B cell (primary cell): ENCODE data around the gene MEF2C. TPM values are rescaled to one million over a fixed set of nuclear protein-coding genes. Genes with fewer than 3 reads are reported as not detected.

Experiments
- ATAC-seq: fragments of 200-7000 bp; cut with Tn5 transposase; one replicate; pipeline ENCODE4 v1.10.0; 2021; ENCODE audit warnings: low read depth, mild to moderate bottlenecking, moderate number of reproducible peaks, moderate library complexity
- CTCF ChIA-PET: fragments of 350-600 bp; sonication (Branson Sonifier 250); formaldehyde crosslinking; loops from one replicate; lab custom pipeline; 2021; ENCODE audit warnings: antibody characterized with exemption, inconsistent platforms; lab: Charles Lee
- POLR2A ChIA-PET: fragments of 350-600 bp; sonication (Branson Sonifier 250); formaldehyde crosslinking; loops from one replicate; lab custom pipeline; 2021; ENCODE audit warnings: antibody characterized with exemption; lab: Charles Lee
- DNase-seq: peaks from one replicate; pipeline ENCODE4 v3.0.0; 2013
- H2AFZ ChIP-seq: 2 replicates; pipeline ENCODE4 v1.6.1; 2012; ENCODE audit warnings: mild to moderate bottlenecking, low read depth, low read length; ENCODE audit not compliant: insufficient read depth, poor library complexity, severe bottlenecking
- H3K27ac ChIP-seq, 2 donors: 1 replicate in 1 of 2; 2 replicates in 1 of 2; pipeline ENCODE4 v1.5.1; 2012 to 2013; ENCODE audit warnings: low read length in 2 of 2, mild to moderate bottlenecking in 2 of 2, moderate library complexity in 1 of 2
- H3K27me3 ChIP-seq, 4 experiments: fragments of 200-600 bp in 1 of 4; sonication (generic) in 1 of 4; replicated peaks in 1 of 4; 1 replicate in 2 of 4; 2 replicates in 2 of 4; pipeline versions ENCODE4 v1.6.1 to v1.7.0; 2013 to 2016; ENCODE audit warnings: low read length in 3 of 4, mild to moderate bottlenecking in 2 of 4, mixed read lengths in 1 of 4, moderate library complexity in 1 of 4; ENCODE audit not compliant: insufficient read depth in 4 of 4, control insufficient read depth in 3 of 4; ENCODE audit errors: control extremely low read depth in 1 of 4
- H3K36me3 ChIP-seq, 2 experiments: replicated peaks in 1 of 2; 1 replicate in 1 of 2; 2 replicates in 1 of 2; pipeline versions ENCODE4 v1.6.1 to v1.7.1; 2013; ENCODE audit warnings: low read length in 1 of 2; ENCODE audit not compliant: insufficient read depth in 2 of 2, control insufficient read depth in 1 of 2; ENCODE audit errors: control extremely low read depth in 1 of 2, extremely low read depth in 1 of 2
- H3K4me1 ChIP-seq, 2 donors: fragments of 200-600 bp in 1 of 2; sonication (generic) in 1 of 2; 1 replicate in 1 of 2; 2 replicates in 1 of 2; pipeline versions ENCODE4 v1.5.1 to v1.6.1; 2013 to 2017; ENCODE audit warnings: low read length in 2 of 2; ENCODE audit not compliant: control insufficient read depth in 2 of 2, insufficient read depth in 2 of 2
- H3K4me2 ChIP-seq: replicated peaks from 2 replicates; pipeline ENCODE3; 2012; ENCODE audit warnings: mild to moderate bottlenecking, low read depth, low read length; ENCODE audit not compliant: poor library complexity, severe bottlenecking
- H3K4me3 ChIP-seq, 5 experiments: fragments of 200-600 bp in 1 of 5; sonication (generic) in 1 of 5; 1 replicate in 3 of 5; 2 replicates in 2 of 5; pipeline versions ENCODE4 v1.5.1 to v1.7.0; 2011 to 2016; ENCODE audit warnings: low read length in 4 of 5, mild to moderate bottlenecking in 4 of 5, low read depth in 2 of 5, control low read depth in 1 of 5, moderate library complexity in 1 of 5; ENCODE audit not compliant: insufficient read depth in 1 of 5; ENCODE audit errors: control extremely low read depth in 1 of 5, extremely low read depth in 1 of 5
- H3K79me2 ChIP-seq: fragments of 200-600 bp; sonication (generic); one replicate; pipeline ENCODE4 v1.6.0; 2016; ENCODE audit warnings: low read length; ENCODE audit not compliant: control insufficient read depth, insufficient read depth
- H3K9ac ChIP-seq: fragments of 200-600 bp; sonication (generic); 2 replicates; pipeline ENCODE4 v1.6.1; 2017; ENCODE audit warnings: mild to moderate bottlenecking, low read length, moderate library complexity
- H3K9me3 ChIP-seq, 3 donors: one replicate each; pipeline versions ENCODE4 v1.6.1 to v1.7.1; 2013; ENCODE audit warnings: low read length in 2 of 3; ENCODE audit not compliant: control insufficient read depth in 2 of 3, insufficient read depth in 1 of 3; ENCODE audit errors: control extremely low read depth in 1 of 3
- H4K20me1 ChIP-seq: 2 replicates; pipeline ENCODE4 v1.6.0; 2012; ENCODE audit warnings: mild to moderate bottlenecking, low read length; ENCODE audit not compliant: insufficient read depth, control insufficient read depth, poor library complexity, severe bottlenecking
- H3K27ac Mint-ChIP-seq: one replicate; pipeline ENCODE4 v1.8.0; 2021; ENCODE audit warnings: mixed read lengths
- H3K27me3 Mint-ChIP-seq: one replicate; pipeline ENCODE4 v1.8.0; 2021; ENCODE audit warnings: mixed read lengths
- H3K4me1 Mint-ChIP-seq: one replicate; pipeline ENCODE4 v1.8.0; 2021; ENCODE audit warnings: mixed read lengths
- H3K4me3 Mint-ChIP-seq: one replicate; pipeline ENCODE4 v1.8.0; 2021; ENCODE audit warnings: mixed read lengths
- H3K9me3 Mint-ChIP-seq: one replicate; pipeline ENCODE4 v1.8.0; 2022; ENCODE audit warnings: mixed read lengths; ENCODE audit not compliant: insufficient read depth
- CTCF ChIP-seq: fragments of 200-600 bp; IDR thresholded peaks from one replicate; pipeline ENCODE4 v1.8.0; 2022; ENCODE audit warnings: antibody characterized with exemption, mild to moderate bottlenecking
- EZH2 ChIP-seq: IDR thresholded peaks from 2 replicates; pipeline ENCODE4 v1.6.1; 2012; ENCODE audit warnings: borderline replicate concordance, low read depth, mild to moderate bottlenecking, moderate library complexity, low read length; ENCODE audit not compliant: insufficient read depth, poor library complexity, severe bottlenecking
- WGBS: methylation state at CpG from one replicate; pipeline ENCODE4 v1.1.5; 2013; ENCODE audit warnings: missing lambda C conversion rate; ENCODE audit not compliant: insufficient coverage; 5-methylcytosine and 5-hydroxymethylcytosine counted together
- intact Hi-C: fragments of 100-400 bp; cut with micrococcal nuclease; formaldehyde crosslinking; loops from one replicate; pipeline ENCODE4 v1.10.0; 2022
- polyA plus RNA-seq: library from polyadenylated mRNA; depleted of rRNA; stranded (reverse); fragments of >200 nt; gene quantifications from 2 replicates; pipeline ENCODE4 v1.2.3, GENCODE V29; 2012
- total RNA-seq, 2 donors: library from RNA; stranded (reverse); fragments of 120-200 nt in 1 of 2; gene quantifications; 1 replicate in 1 of 2; 2 replicates in 1 of 2; pipeline versions ENCODE4 v1.2.3 to v1.2.4, GENCODE V29; 2013 to 2022

Gene MEF2C
- total and polyA plus RNA-seq, 2 donors (not counting 1 experiment from before 2014, with no cell fraction given): 97.4 to 354 TPM

GRCh38 chr5:88820581-88820980, 62.4 kb downstream of the MEF2C start:
- Histone ChIP-seq H3K9me3 (no peaks in the 10 kb centered on the region), H3K27ac (peak overlapping the region; percentile 30 to 94), H3K27me3 (no peaks in the 10 kb centered on the region), H3K79me2 (peaks cover 99% of the 10 kb centered on the region), H2AFZ (no peak overlapping the region), H3K9ac (peak overlapping the region; percentile 47), H3K36me3 (peaks cover 12 to 49% of the 10 kb centered on the region in 2 experiments), H3K4me3 (peak overlapping the region in 3 of 5 experiments; percentile 1 to 60 (median 27)), H4K20me1 (no peaks in the 10 kb centered on the region), H3K4me1 (peaks cover 53 to 92% of the 10 kb centered on the region in 2 donors), H3K4me2 (peak overlapping the region; percentile 71)
- Mint-ChIP-seq H3K27ac (peak overlapping the region; percentile 74), H3K9me3 (no peaks in the 10 kb centered on the region), H3K27me3 (no peaks in the 10 kb centered on the region), H3K4me3 (peak overlapping the region; percentile 61), H3K4me1 (peaks cover 73% of the 10 kb centered on the region)
- POLR2A ChIA-PET: interaction anchor here (1.5 to 1.9 kb wide), 4 partner anchors 9 to 69 kb away, joined by 3 to 6 read pairs (median 4); no protein-coding TSS in a partner anchor
- intact Hi-C loops: no loop called here
- DNase-seq: no peak
- no peak for ATAC-seq
- TF ChIP-seq CTCF: no peak
- TF ChIP-seq EZH2: no peak
- WGBS: no CpG with 5 or more reads among the region's 2 CpGs
- CTCF ChIA-PET: interaction anchor here (0.6 to 4.5 kb wide), 7 partner anchors 9 to 90 kb away, joined by 3 to 34 read pairs (median 4); no protein-coding TSS in a partner anchor

DNA sequence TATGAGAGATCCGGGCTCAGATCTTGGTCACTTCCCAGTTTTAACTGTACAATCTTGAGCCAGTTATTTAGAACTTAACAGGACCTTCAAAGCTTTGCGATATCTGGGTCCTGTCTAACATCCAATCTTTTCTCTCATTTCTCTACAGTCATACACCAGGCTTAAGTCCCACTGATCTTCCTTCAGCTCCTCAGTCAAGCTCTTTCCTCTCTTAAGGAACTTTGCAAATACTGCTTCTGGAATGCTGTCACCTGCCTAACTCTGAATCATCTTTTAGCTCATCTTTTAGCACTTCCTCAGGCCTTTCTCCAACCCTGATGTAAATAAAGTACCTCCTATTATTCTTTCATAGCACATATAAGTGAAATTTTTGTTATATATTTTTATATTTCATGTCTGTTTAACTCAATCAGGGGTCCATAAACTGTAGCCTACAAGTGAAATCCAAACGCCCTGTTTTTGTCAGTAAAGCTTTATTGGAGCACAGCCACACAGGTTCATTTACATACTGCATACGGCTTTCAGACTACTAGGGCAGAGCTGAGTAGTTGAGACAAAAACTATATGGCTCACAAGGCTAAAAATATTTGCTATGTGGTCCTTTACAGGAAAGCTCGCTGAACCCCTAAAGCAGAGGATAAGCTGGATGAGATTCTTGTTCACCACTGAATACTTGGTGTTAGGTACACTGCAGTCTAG, 63.5 kb downstream of the MEF2C start:
- ChIA-PET CTCF (interaction anchor here (0.9 to 4.5 kb wide), 9 partner anchors 10 to 89 kb away, joined by 3 to 34 read pairs (median 3); no protein-coding TSS in a partner anchor), POLR2A (interaction anchor here (0.8 to 1.9 kb wide), 4 partner anchors 10 to 85 kb away, joined by 3 to 10 read pairs (median 6); partner anchors contain the start of gene MEF2C)
- Histone ChIP-seq H3K36me3 (peaks cover 14 to 56% of the 10 kb centered on the region in 2 experiments), H3K9ac (peak overlapping the region; percentile 0), H4K20me1 (no peaks in the 10 kb centered on the region), H3K79me2 (peaks cover 99% of the 10 kb centered on the region), H3K4me3 (peak overlapping the region in 3 of 5 experiments; percentile 0 to 35 (median 15)), H3K9me3 (no peaks in the 10 kb centered on the region), H3K27me3 (no peaks in the 10 kb centered on the region), H3K4me2 (peak overlapping the region; percentile 71), H2AFZ (no peak overlapping the region), H3K4me1 (peaks cover 51 to 92% of the 10 kb centered on the region in 2 donors), H3K27ac (peak overlapping the region; percentile 35 to 94)
- ATAC-seq (peak; percentile 56), DNase-seq (peak; percentile 40)
- Mint-ChIP-seq H3K27me3 (no peaks in the 10 kb centered on the region), H3K27ac (peak overlapping the region; percentile 88), H3K9me3 (no peaks in the 10 kb centered on the region), H3K4me3 (peak overlapping the region; percentile 72), H3K4me1 (peaks cover 72% of the 10 kb centered on the region)
- 64% methylated on average over 3 of the region's 5 CpGs for whole genome bisulfite sequencing
- intact Hi-C loops: loop anchor here (1.0 kb wide), 1 partner anchor 8 kb away; no protein-coding TSS in a partner anchor
- no peak for TF ChIP-seq CTCF
- TF ChIP-seq EZH2: no peak
